Activated CD4-positive, alpha-beta T cell treated with anti-CD3 and anti-CD28 coated beads, Interleukin-2, amount 10 ng/mL, durations not matched to agents 7 days and 5 days (primary cell): ENCODE measurements around the gene MTFR1L. TPM values are rescaled to one million over a fixed set of nuclear protein-coding genes. Genes with fewer than 3 reads are reported as not detected.

ENCODE experiments used
- CTCF ChIA-PET: fragments of 350-600 bp; sonication (Branson Sonifier 250); formaldehyde crosslinking; loops from one replicate; lab custom pipeline; 2021; ENCODE audit warnings: antibody characterized with exemption; lab: Charles Lee
- POLR2A ChIA-PET: fragments of 350-600 bp; sonication (Branson Sonifier 250); formaldehyde crosslinking; loops from one replicate; lab custom pipeline; 2021; ENCODE audit warnings: antibody characterized with exemption; lab: Charles Lee
- DNase-seq: peaks from one replicate; pipeline ENCODE4 v3.0.0-alpha.2; 2020
- H3K27ac Mint-ChIP-seq: one replicate; pipeline ENCODE4 v1.8.0; 2021; ENCODE audit warnings: mild to moderate bottlenecking, moderate library complexity, mixed read lengths
- H3K27me3 Mint-ChIP-seq: one replicate; pipeline ENCODE4 v1.8.0; 2021; ENCODE audit warnings: mixed read lengths
- H3K36me3 Mint-ChIP-seq: one replicate; pipeline ENCODE4 v1.8.0; 2021; ENCODE audit warnings: low read depth, mixed read lengths
- H3K4me1 Mint-ChIP-seq: one replicate; pipeline ENCODE4 v1.8.0; 2021; ENCODE audit warnings: mixed read lengths
- H3K4me3 Mint-ChIP-seq: one replicate; pipeline ENCODE4 v1.8.0; 2021; ENCODE audit warnings: mild to moderate bottlenecking, moderate library complexity, mixed read lengths
- H3K9me3 Mint-ChIP-seq: one replicate; pipeline ENCODE4 v1.8.0; 2021; ENCODE audit warnings: mixed read lengths
- total RNA-seq, 2 experiments: library from RNA; stranded (reverse); gene quantifications; one replicate each; pipeline ENCODE4 v1.2.3, GENCODE V29; 2021

MTFR1L gene
- total RNA-seq, 2 experiments from 2014 or later: 38.9 to 42.1 TPM

- POLR2A ChIA-PET: no interaction called here
- Mint-ChIP-seq H3K27ac (no peak overlapping the region), H3K9me3 (no peaks in the 10 kb centered on the region), H3K27me3 (peaks cover 5% of the 10 kb centered on the region), H3K4me3 (no peak overlapping the region), H3K36me3 (no peaks in the 10 kb centered on the region), H3K4me1 (peaks cover 38% of the 10 kb centered on the region)
- CTCF ChIA-PET: no interaction called here
- DNase-seq: no peak
These were observed 15.3 kb upstream of the MTFR1L start for GRCh38 chr1:25804244-25804963.

- Mint-ChIP-seq H3K27me3 (peaks cover 5% of the 10 kb centered on the region), H3K27ac (no peak overlapping the region), H3K4me3 (no peak overlapping the region), H3K36me3 (no peaks in the 10 kb centered on the region), H3K4me1 (peaks cover 34% of the 10 kb centered on the region), H3K9me3 (no peaks in the 10 kb centered on the region)
- ChIA-PET POLR2A (no interaction called here), CTCF (no interaction called here)
- DNase-seq: no peak
These were observed 14.5 kb upstream of the MTFR1L start for GRCh38 chr1:25804964-25805862.

- CTCF ChIA-PET: interaction anchor here (0.5 kb wide), 1 partner anchor 400 kb away, joined by 3 read pairs; no protein-coding TSS in a partner anchor
- POLR2A ChIA-PET: no interaction called here
- H3K9me3 Mint-ChIP-seq: no peaks in the 10 kb centered on the region
These were observed 13.9 kb upstream of the MTFR1L start for GRCh38 chr1:25805863-25806225.

GRCh38 chr1:25806418-25806817, 13.3 kb upstream of the MTFR1L start:
- ChIA-PET CTCF (interaction anchor here (0.7 to 1.5 kb wide), 3 partner anchors 97 to 198 kb away, joined by 3 to 4 read pairs (median 3); no protein-coding TSS in a partner anchor), POLR2A (no interaction called here)

More at GRCh38 chr1:25805863-25806225, 13.9 kb upstream of the MTFR1L start:
- H3K27ac Mint-ChIP-seq: no peak overlapping the region
- no peaks in the 10 kb centered on the region for H3K36me3 Mint-ChIP-seq
- H3K4me3 Mint-ChIP-seq: no peak overlapping the region
- H3K27me3 Mint-ChIP-seq: peaks cover 3% of the 10 kb centered on the region
- DNase-seq: no peak
- peaks cover 30% of the 10 kb centered on the region for H3K4me1 Mint-ChIP-seq

GRCh38 chr1:25807480-25808390, 12.0 kb upstream of the MTFR1L start:
- H3K4me1 Mint-ChIP-seq: peaks cover 16% of the 10 kb centered on the region
- no peak overlapping the region for H3K4me3 Mint-ChIP-seq
- no peak overlapping the region for H3K27ac Mint-ChIP-seq
- no peaks in the 10 kb centered on the region for H3K9me3 Mint-ChIP-seq
- H3K27me3 Mint-ChIP-seq: peaks cover 3% of the 10 kb centered on the region
- DNase-seq: no peak
- CTCF ChIA-PET: interaction anchor here (0.6 to 1.5 kb wide), 5 partner anchors 12 to 1034 kb away, joined by 3 to 5 read pairs (median 3); partner anchors contain the start of gene MTFR1L
- no peaks in the 10 kb centered on the region for H3K36me3 Mint-ChIP-seq
- POLR2A ChIA-PET: no interaction called here

More at GRCh38 chr1:25806418-25806817, 13.3 kb upstream of the MTFR1L start:
- Mint-ChIP-seq H3K27ac (no peak overlapping the region), H3K27me3 (peaks cover 3% of the 10 kb centered on the region), H3K36me3 (no peaks in the 10 kb centered on the region), H3K9me3 (no peaks in the 10 kb centered on the region), H3K4me1 (peaks cover 28% of the 10 kb centered on the region), H3K4me3 (no peak overlapping the region)
- no peak for DNase-seq

GRCh38 chr1:25808481-25809244, 11.1 kb upstream of the MTFR1L start:
- Mint-ChIP-seq H3K27me3 (peaks cover 3% of the 10 kb centered on the region), H3K27ac (no peak overlapping the region), H3K36me3 (no peaks in the 10 kb centered on the region), H3K4me3 (no peak overlapping the region), H3K9me3 (no peaks in the 10 kb centered on the region), H3K4me1 (peaks cover 10% of the 10 kb centered on the region)
- ChIA-PET CTCF (interaction anchor here (0.5 to 1.3 kb wide), 5 partner anchors 11 to 694 kb away, joined by 3 to 4 read pairs (median 3); partner anchors contain the start of gene MTFR1L), POLR2A (no interaction called here)
- no peak for DNase-seq

GRCh38 chr1:25809283-25809926, 10.3 kb upstream of the MTFR1L start:
- POLR2A ChIA-PET: no interaction called here
- CTCF ChIA-PET: interaction anchor here (0.5 to 2.0 kb wide), 8 partner anchors 10 to 693 kb away, joined by 3 to 6 read pairs (median 3); partner anchors contain the start of gene MTFR1L
- Mint-ChIP-seq H3K36me3 (no peaks in the 10 kb centered on the region), H3K27ac (peak overlapping the region; percentile 73), H3K4me1 (peaks cover 6% of the 10 kb centered on the region), H3K4me3 (no peak overlapping the region), H3K9me3 (no peaks in the 10 kb centered on the region), H3K27me3 (peaks cover 3% of the 10 kb centered on the region)
- no peak for DNase-seq

- DNase-seq: no peak
- Mint-ChIP-seq H3K9me3 (no peaks in the 10 kb centered on the region), H3K36me3 (no peaks in the 10 kb centered on the region), H3K4me1 (peaks cover 2% of the 10 kb centered on the region), H3K27me3 (no peaks in the 10 kb centered on the region), H3K4me3 (no peak overlapping the region), H3K27ac (peak overlapping the region; percentile 73)
- ChIA-PET CTCF (interaction anchor here (0.8 to 2.0 kb wide), 7 partner anchors 12 to 291 kb away, joined by 3 to 6 read pairs (median 3); no protein-coding TSS in a partner anchor), POLR2A (no interaction called here)
These were observed 9.8 kb upstream of the MTFR1L start for GRCh38 chr1:25809929-25810328.

- H3K36me3 Mint-ChIP-seq: no peaks in the 10 kb centered on the region
- H3K27me3 Mint-ChIP-seq: no peaks in the 10 kb centered on the region
- no peak overlapping the region for H3K27ac Mint-ChIP-seq
- H3K9me3 Mint-ChIP-seq: no peaks in the 10 kb centered on the region
- peak; percentile 82 for DNase-seq
- POLR2A ChIA-PET: no interaction called here
- no peak overlapping the region for H3K4me3 Mint-ChIP-seq
- CTCF ChIA-PET: interaction anchor here (0.6 to 2.0 kb wide), 10 partner anchors 9 to 304 kb away, joined by 3 to 6 read pairs (median 3); partner anchors contain the start of gene MTFR1L
- H3K4me1 Mint-ChIP-seq: peaks cover 2% of the 10 kb centered on the region
These were observed 9.1 kb upstream of the MTFR1L start for GRCh38 chr1:25810341-25811299.

- ChIA-PET CTCF (interaction anchor here (1.0 to 2.0 kb wide), 3 partner anchors 12 to 305 kb away, joined by 3 to 6 read pairs (median 3); no protein-coding TSS in a partner anchor), POLR2A (no interaction called here)
- no peak for DNase-seq
These were observed 8.2 kb upstream of the MTFR1L start for GRCh38 chr1:25811384-25812082.

More at GRCh38 chr1:25811384-25812082, 8.2 kb upstream of the MTFR1L start:
- no peaks in the 10 kb centered on the region for H3K27me3 Mint-ChIP-seq
- no peaks in the 10 kb centered on the region for H3K36me3 Mint-ChIP-seq
- H3K9me3 Mint-ChIP-seq: no peaks in the 10 kb centered on the region
- no peak overlapping the region for H3K4me3 Mint-ChIP-seq
- peaks cover 5% of the 10 kb centered on the region for H3K4me1 Mint-ChIP-seq
- peak overlapping the region; percentile 14 for H3K27ac Mint-ChIP-seq
